Thyroid gland (tissue), 4 donors: ENCODE measurements around the gene MGMT. TPM values are rescaled to one million over a fixed set of nuclear protein-coding genes. Genes with fewer than 3 reads are reported as not detected.

Experiments
- DNase-seq, 2 donors: peaks; one replicate each; pipeline ENCODE4 v3.0.0-alpha.2; 2019
- H3K27ac ChIP-seq, 3 donors: fragments of 200-600 bp; sonication (generic); 1 replicate in 2 of 3; 2 replicates in 1 of 3; pipeline ENCODE4 v1.5.1; 2016 to 2019; ENCODE audit warnings: mild to moderate bottlenecking in 1 of 3, moderate library complexity in 1 of 3
- H3K27me3 ChIP-seq: fragments of 200-600 bp; sonication (generic); one replicate; pipeline ENCODE4 v1.5.1; 2019
- H3K36me3 ChIP-seq, 2 donors: fragments of 200-600 bp; sonication (generic); one replicate each; pipeline ENCODE4 v1.5.1; 2016 to 2019
- H3K4me1 ChIP-seq, 2 donors: fragments of 200-600 bp; sonication (generic); one replicate each; pipeline ENCODE4 v1.5.1; 2017 to 2019
- H3K4me3 ChIP-seq, 3 donors: fragments of 200-600 bp; sonication (generic); replicated peaks in 1 of 3; 1 replicate in 2 of 3; 2 replicates in 1 of 3; pipeline ENCODE4 v1.5.1; 2016; ENCODE audit warnings: mild to moderate bottlenecking in 1 of 3
- H3K9me3 ChIP-seq: fragments of 200-600 bp; sonication (generic); one replicate; pipeline ENCODE4 v1.5.1; 2017
- POLR2A ChIP-seq, 2 donors: fragments of 450-650 bp; IDR thresholded peaks; one replicate each; pipeline ENCODE4 v1.6.1; 2017; ENCODE audit warnings: antibody characterized with exemption in 2 of 2, mild to moderate bottlenecking in 2 of 2, moderate library complexity in 1 of 2
- WGBS, 2 donors: methylation state at CpG; one replicate each; pipeline ENCODE4 v1.1.5; 2017; 5-methylcytosine and 5-hydroxymethylcytosine counted together
- intact Hi-C: fragments of 100-400 bp; cut with DNase I; formaldehyde crosslinking; loops from one replicate; pipeline ENCODE4 v1.15.1; 2023
- total RNA-seq, 4 donors: library from RNA; depleted of rRNA; stranded (reverse); fragments of >200 nt; gene quantifications; one replicate each; pipeline ENCODE4 v1.2.3, GENCODE V29; 2016
- TF ChIP-seq, protein P1 (sequence below), 6 experiments: fragments of 200-600 bp in 3 of 6; fragments of 450-650 bp in 3 of 6; sonication (generic) in 3 of 6; IDR thresholded peaks; one replicate each; pipeline ENCODE4 v1.5.1; 2016 to 2019; ENCODE audit warnings: antibody characterized with exemption in 6 of 6, mild to moderate bottlenecking in 2 of 6, inconsistent platforms in 1 of 6, moderate library complexity in 1 of 6

MGMT gene
- total RNA-seq, 4 donors from 2014 or later: 17.6 to 48.7 (median 30.7) TPM

DNA sequence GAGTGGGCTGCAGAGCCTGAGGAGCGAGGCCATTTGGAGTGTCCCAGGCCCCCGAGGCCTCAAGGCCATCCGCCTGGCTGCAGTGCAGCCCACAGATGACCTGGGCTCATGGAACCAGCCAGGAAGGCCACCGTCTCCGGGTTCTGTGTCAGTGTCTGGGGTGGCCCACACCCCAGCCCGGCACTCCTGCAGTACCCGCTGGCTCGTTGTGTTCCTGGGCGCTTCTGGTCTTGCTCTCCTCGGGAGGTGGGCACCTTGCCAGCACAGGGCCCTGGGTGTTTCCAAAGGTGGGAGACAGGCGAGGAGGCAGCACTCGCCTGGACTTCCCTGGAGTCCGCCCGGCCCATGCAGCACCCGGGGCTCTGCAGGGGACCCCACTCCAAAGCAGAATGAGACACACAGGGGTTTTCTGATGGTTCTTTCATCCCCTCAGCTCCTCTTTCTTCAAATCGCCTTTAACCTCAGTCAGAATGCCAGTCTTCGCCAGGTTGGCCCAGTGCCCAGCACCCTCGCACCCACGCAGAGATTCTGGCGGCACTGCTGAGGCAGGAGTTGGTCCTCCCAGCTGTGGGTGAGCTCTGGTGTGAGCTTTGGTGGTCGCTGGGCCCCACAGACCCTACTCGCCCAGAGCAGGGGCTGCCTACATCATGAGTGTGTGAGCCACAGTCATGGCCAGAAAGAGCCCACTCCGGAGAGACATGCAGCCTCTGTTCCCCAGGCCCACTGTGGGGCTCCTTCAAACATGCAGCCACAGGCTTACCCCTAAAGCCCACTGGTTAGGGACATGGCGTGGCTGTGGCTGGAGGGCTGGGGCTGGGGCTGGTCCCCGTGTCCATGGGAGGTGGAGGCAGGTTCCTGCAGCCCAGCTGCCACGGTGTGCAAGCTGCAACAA is 341.3 kb downstream of the MGMT start:
- TF ChIP-seq, protein P1, sequence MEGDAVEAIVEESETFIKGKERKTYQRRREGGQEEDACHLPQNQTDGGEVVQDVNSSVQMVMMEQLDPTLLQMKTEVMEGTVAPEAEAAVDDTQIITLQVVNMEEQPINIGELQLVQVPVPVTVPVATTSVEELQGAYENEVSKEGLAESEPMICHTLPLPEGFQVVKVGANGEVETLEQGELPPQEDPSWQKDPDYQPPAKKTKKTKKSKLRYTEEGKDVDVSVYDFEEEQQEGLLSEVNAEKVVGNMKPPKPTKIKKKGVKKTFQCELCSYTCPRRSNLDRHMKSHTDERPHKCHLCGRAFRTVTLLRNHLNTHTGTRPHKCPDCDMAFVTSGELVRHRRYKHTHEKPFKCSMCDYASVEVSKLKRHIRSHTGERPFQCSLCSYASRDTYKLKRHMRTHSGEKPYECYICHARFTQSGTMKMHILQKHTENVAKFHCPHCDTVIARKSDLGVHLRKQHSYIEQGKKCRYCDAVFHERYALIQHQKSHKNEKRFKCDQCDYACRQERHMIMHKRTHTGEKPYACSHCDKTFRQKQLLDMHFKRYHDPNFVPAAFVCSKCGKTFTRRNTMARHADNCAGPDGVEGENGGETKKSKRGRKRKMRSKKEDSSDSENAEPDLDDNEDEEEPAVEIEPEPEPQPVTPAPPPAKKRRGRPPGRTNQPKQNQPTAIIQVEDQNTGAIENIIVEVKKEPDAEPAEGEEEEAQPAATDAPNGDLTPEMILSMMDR (IDR thresholded peaks at IDR 0.05): no peak
- TF ChIP-seq POLR2A (IDR thresholded peaks at IDR 0.05): no peak

DNA sequence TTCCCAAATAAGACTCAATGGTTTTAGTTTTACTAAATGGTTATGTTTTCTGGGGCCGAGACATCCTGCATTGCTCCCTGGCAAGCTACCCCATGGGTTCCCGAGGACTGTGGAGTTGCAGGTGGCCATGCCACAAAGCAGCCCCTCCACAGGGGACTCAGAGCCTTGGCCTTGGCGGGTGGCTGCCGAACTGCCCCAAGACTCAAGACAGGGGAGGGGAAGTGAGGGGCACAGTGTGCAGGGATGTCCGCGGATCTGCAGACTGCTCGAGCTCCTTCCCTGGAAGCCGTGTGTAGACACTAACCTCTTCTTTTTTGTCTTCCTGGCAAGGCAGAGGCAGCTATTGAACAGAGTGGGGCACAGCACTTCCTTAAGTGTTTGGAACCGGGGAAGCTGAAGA is 342.4 kb downstream of the MGMT start:
- TF ChIP-seq POLR2A (IDR thresholded peaks at IDR 0.05): no peak
- TF ChIP-seq, protein P1 (IDR thresholded peaks at IDR 0.05): no peak
- Histone ChIP-seq H3K27ac (no peak overlapping the region), H3K27me3 (no peaks in the 10 kb centered on the region), H3K9me3 (no peaks in the 10 kb centered on the region), H3K4me3 (no peak overlapping the region), H3K4me1 (no peaks in the 10 kb centered on the region), H3K36me3 (no peaks in the 10 kb centered on the region)
- intact Hi-C loops: no loop called here
- 72 to 80% methylated on average over 6 to 9 of the region's 9 CpGs for WGBS, 2 donors
- no peak for DNase-seq

More for the DNA sequence above, 341.3 kb downstream of the MGMT start:
- intact Hi-C loops: no loop called here
- Histone ChIP-seq H3K4me1 (no peaks in the 10 kb centered on the region), H3K9me3 (no peaks in the 10 kb centered on the region), H3K36me3 (no peaks in the 10 kb centered on the region), H3K27ac (no peak overlapping the region), H3K27me3 (no peaks in the 10 kb centered on the region), H3K4me3 (no peak overlapping the region)
- no peak for DNase-seq
- WGBS, 2 donors: 80 to 83% methylated on average over 19 to 22 of the region's 26 CpGs

DNA sequence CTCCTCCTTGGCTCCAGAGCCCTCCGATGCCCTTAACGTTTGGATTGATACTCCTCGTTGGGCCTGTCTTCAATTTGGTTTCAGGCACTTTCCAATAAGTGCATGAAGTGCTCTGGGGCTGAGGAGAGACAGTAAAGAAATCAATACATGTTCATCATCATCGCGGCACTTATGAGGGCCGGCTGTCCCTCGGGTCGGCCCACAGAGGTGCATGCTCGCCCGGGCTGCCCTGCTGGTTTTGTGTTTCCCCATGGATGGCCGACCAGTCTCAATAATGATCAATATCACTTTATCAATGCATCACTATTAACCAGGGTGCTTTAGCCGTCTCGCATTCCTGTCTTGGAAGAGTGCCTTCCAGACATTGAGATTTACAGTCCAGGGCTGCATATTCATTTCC is 342.8 kb downstream of the MGMT start:
- no peak for DNase-seq
- Histone ChIP-seq H3K27ac (no peak overlapping the region), H3K9me3 (no peaks in the 10 kb centered on the region), H3K36me3 (no peaks in the 10 kb centered on the region), H3K27me3 (no peaks in the 10 kb centered on the region), H3K4me3 (no peak overlapping the region), H3K4me1 (no peaks in the 10 kb centered on the region)
- 64 to 79% methylated on average over 6 to 13 of the region's 13 CpGs for WGBS, 2 donors
- intact Hi-C loops: no loop called here
- TF ChIP-seq, protein P1 (IDR thresholded peaks at IDR 0.05): no peak
- no peak for TF ChIP-seq POLR2A (IDR thresholded peaks at IDR 0.05)

DNA sequence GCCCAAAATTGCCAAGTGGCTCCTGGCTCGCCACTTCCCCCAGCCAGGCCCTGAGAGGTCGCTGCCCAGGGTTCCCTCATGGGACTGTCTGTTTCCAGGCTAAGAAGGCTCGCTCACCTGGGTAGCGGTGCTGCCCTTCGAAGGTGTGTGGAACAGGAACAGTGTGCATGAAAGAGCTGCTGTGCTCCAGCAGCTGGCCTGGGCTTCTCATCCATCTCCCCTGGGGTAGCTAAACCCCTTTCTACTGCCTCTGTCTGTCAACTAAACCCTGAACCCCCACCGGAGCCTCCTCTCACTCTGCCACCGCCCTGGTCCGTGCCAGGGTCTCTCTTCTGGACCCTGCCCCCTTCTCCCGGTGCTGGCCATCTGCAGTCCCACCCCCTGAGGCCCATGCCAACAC is 344.2 kb downstream of the MGMT start:
- Histone ChIP-seq H3K36me3 (no peaks in the 10 kb centered on the region), H3K27me3 (no peaks in the 10 kb centered on the region), H3K27ac (no peak overlapping the region), H3K4me3 (no peak overlapping the region), H3K9me3 (no peaks in the 10 kb centered on the region), H3K4me1 (no peaks in the 10 kb centered on the region)
- WGBS, 2 donors: 89 to 91% methylated on average over 4 to 6 of the region's 9 CpGs
- DNase-seq: no peak
- intact Hi-C loops: no loop called here
- TF ChIP-seq POLR2A (IDR thresholded peaks at IDR 0.05): no peak
- TF ChIP-seq, protein P1 (IDR thresholded peaks at IDR 0.05): no peak

DNA sequence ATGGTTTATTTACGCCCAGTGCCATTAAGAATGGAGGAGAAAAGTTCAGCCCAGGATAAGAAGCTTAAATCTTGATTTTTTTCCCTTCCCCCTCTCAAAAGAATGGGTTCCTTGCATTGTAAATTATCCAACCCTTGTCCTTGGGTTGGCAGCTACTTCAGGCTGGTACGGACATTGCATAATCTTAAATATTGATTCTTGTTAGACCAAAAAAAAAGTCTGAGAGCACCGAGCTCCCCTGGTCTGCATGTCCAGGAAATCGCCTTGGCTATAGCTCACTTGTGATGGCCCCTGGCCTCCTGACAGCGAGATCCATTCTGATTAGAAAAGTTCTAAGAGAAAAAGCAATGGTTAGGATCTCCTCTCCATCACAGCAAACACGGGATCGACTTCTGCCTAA is 345.4 kb downstream of the MGMT start:
- no peak for DNase-seq
- intact Hi-C loops: no loop called here
- Histone ChIP-seq H3K9me3 (no peaks in the 10 kb centered on the region), H3K4me1 (no peaks in the 10 kb centered on the region), H3K4me3 (no peak overlapping the region), H3K36me3 (no peaks in the 10 kb centered on the region), H3K27ac (no peak overlapping the region), H3K27me3 (no peaks in the 10 kb centered on the region)
- WGBS, 2 donors: 71 to 76% methylated on average over 7 of the region's 7 CpGs
- TF ChIP-seq, protein P1 (IDR thresholded peaks at IDR 0.05): no peak
- no peak for TF ChIP-seq POLR2A (IDR thresholded peaks at IDR 0.05)
